Esophagus muscularis mucosa (tissue), 3 donors: ENCODE data around the gene KRTAP4-16.
"Not testable (repeated sequence)": the region's sequence is repeated elsewhere in the genome, so short reads cannot be mapped to it uniquely, and the experiment has no call there.

ENCODE experiments used
- CTCF ChIP-seq, 3 experiments: fragments of 200-600 bp in 2 of 3; fragments of 450-650 bp in 1 of 3; sonication (generic) in 2 of 3; IDR thresholded peaks; one replicate each; pipeline ENCODE4 v1.5.1; 2017 to 2019; ENCODE audit warnings: antibody characterized with exemption in 3 of 3, mild to moderate bottlenecking in 2 of 3, moderate library complexity in 1 of 3
- POLR2A ChIP-seq: fragments of 450-650 bp; IDR thresholded peaks from one replicate; pipeline ENCODE4 v1.6.1; 2017; ENCODE audit warnings: antibody characterized with exemption, moderate library complexity, mild to moderate bottlenecking, low read depth
- POLR2AphosphoS5 ChIP-seq, 2 donors: sonication (generic); formaldehyde crosslinking; IDR thresholded peaks; one replicate each; pipeline ENCODE4 v1.6.1; 2017; ENCODE audit warnings: antibody characterized with exemption in 2 of 2

GRCh38 chr17:41123991-41124371, 22.0 kb upstream of the KRTAP4-16 start, which contains the start of gene KRTAP4-12:
- TF ChIP-seq CTCF (IDR thresholded peaks at IDR 0.05); POLR2A; POLR2AphosphoS5 (IDR thresholded peaks at IDR 0.05): not testable (repeated sequence)
